ENCODE results near the gene TIMM17A.

The TIMM17A gene

DNA sequence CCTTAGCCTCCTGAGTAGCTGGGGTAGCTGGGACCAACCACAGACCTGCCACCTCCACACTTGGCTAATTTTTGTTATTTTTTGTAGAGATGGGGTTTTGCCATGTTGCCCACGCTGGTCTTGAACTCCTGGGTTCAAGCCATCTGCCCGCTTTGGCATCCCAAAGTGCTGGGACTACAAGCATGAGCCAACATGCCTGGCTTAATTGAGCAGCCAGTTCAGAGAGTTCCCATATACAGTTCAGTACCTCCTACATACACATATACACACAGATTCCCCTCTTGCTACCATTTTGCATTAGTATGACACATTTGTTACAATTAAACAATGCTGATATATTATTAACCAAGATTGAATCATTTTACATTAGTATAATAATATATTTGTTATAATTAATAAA, 30.1 kb downstream of the TIMM17A start:
- no peak overlapping the region for H3K4me3 ChIP-seq (replicated peaks; ENCODE audit: insufficient read depth, low read length)
- no peak overlapping the region for H3K27ac ChIP-seq (replicated peaks)
- TF ChIP-seq GABPA (IDR thresholded peaks at IDR 0.05; ENCODE audit: low read depth) (no peak), POLR2AphosphoS5 (IDR thresholded peaks at IDR 0.05; ENCODE audit: low read depth) (no peak), SPI1 (IDR thresholded peaks at IDR 0.05; ENCODE audit: borderline replicate concordance, low read depth) (no peak)
- TF ChIP-seq, protein P1, sequence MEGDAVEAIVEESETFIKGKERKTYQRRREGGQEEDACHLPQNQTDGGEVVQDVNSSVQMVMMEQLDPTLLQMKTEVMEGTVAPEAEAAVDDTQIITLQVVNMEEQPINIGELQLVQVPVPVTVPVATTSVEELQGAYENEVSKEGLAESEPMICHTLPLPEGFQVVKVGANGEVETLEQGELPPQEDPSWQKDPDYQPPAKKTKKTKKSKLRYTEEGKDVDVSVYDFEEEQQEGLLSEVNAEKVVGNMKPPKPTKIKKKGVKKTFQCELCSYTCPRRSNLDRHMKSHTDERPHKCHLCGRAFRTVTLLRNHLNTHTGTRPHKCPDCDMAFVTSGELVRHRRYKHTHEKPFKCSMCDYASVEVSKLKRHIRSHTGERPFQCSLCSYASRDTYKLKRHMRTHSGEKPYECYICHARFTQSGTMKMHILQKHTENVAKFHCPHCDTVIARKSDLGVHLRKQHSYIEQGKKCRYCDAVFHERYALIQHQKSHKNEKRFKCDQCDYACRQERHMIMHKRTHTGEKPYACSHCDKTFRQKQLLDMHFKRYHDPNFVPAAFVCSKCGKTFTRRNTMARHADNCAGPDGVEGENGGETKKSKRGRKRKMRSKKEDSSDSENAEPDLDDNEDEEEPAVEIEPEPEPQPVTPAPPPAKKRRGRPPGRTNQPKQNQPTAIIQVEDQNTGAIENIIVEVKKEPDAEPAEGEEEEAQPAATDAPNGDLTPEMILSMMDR (IDR thresholded peaks at IDR 0.05; ENCODE audit: insufficient read depth, low read length), result no peak
- TF ChIP-seq, protein P2, sequence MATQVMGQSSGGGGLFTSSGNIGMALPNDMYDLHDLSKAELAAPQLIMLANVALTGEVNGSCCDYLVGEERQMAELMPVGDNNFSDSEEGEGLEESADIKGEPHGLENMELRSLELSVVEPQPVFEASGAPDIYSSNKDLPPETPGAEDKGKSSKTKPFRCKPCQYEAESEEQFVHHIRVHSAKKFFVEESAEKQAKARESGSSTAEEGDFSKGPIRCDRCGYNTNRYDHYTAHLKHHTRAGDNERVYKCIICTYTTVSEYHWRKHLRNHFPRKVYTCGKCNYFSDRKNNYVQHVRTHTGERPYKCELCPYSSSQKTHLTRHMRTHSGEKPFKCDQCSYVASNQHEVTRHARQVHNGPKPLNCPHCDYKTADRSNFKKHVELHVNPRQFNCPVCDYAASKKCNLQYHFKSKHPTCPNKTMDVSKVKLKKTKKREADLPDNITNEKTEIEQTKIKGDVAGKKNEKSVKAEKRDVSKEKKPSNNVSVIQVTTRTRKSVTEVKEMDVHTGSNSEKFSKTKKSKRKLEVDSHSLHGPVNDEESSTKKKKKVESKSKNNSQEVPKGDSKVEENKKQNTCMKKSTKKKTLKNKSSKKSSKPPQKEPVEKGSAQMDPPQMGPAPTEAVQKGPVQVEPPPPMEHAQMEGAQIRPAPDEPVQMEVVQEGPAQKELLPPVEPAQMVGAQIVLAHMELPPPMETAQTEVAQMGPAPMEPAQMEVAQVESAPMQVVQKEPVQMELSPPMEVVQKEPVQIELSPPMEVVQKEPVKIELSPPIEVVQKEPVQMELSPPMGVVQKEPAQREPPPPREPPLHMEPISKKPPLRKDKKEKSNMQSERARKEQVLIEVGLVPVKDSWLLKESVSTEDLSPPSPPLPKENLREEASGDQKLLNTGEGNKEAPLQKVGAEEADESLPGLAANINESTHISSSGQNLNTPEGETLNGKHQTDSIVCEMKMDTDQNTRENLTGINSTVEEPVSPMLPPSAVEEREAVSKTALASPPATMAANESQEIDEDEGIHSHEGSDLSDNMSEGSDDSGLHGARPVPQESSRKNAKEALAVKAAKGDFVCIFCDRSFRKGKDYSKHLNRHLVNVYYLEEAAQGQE (IDR thresholded peaks at IDR 0.05; ENCODE audit: insufficient replicate concordance, low read depth), result no peak
- no peak for DNase-seq (ENCODE audit: low read depth in 1 of 2, low spot score in 1 of 2)
- H3K27me3 ChIP-seq (ENCODE audit: insufficient read depth, poor library complexity, severe bottlenecking), result no peaks in the 10 kb centered on the region

DNA sequence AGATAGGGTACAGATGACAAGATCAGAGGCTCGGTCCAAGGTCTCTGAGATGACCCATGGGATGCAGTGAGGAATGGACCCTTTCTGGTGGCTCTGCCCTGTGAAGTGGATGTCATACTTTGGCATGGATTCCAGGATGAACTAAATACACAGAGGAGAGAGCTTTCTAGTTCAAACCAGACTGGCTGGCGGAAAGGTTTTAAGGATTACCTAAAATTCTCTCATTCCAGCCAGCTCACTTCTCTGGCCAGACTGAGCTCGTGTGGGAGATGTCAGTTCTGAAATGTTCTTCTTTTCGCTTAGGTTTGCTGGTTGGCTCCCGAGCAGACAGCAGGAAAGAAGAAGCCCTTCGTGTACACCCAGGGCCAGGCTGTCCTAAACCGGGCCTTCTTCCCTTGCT, 33.3 kb downstream of the TIMM17A start:
- no peak for DNase-seq (ENCODE audit: low read depth in 1 of 2, low spot score in 1 of 2)
- TF ChIP-seq POLR2AphosphoS5 (IDR thresholded peaks at IDR 0.05; ENCODE audit: low read depth), result no peak

DNA sequence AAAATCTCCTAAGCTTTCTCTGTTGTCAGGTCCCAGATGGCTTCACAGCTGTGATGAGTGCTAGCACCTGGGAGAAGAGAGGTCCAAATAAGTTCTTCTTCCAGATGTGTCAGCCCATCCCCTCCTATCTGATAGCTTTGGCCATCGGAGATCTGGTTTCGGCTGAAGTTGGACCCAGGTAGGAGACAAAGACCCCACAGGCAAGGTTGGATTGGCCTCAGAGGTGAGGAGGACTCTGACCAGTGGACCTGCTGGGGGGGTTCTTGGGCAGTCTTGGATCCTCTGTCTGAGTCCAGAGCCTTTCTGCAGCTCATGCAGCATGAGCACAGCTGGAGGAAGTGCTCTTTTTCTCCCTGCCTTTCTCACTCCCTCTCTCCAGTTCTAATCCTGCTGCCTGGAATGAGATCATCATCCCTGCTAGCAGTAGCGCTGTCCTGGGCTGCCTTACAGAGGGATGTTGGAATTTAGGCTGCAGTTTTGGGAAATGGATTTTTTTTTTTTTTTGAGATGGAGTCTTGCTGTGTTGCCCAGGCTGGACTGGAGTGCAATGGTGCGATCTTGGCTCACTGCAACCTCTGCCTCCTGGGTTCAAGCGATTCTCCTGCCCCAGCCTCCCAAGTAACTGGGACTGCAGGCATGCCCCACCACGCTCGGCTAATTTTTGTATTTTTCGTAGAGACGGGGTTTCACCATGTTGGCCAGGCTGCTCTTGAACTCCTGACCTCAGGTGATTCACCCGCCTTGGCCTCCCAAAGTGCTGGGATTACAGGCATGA, 34.2 kb downstream of the TIMM17A start:
- no peaks in the 10 kb centered on the region for H3K27me3 ChIP-seq (ENCODE audit: insufficient read depth, poor library complexity, severe bottlenecking)
- no peak overlapping the region for H3K27ac ChIP-seq (replicated peaks)
- TF ChIP-seq, protein P2 (IDR thresholded peaks at IDR 0.05; ENCODE audit: insufficient replicate concordance, low read depth), result no peak
- TF ChIP-seq GABPA (IDR thresholded peaks at IDR 0.05; ENCODE audit: low read depth), result no peak
- TF ChIP-seq, protein P1 (IDR thresholded peaks at IDR 0.05; ENCODE audit: insufficient read depth, low read length), result no peak
- no peak for TF ChIP-seq POLR2AphosphoS5 (IDR thresholded peaks at IDR 0.05; ENCODE audit: low read depth)
- no peak for TF ChIP-seq SPI1 (IDR thresholded peaks at IDR 0.05; ENCODE audit: borderline replicate concordance, low read depth)
- H3K4me3 ChIP-seq (replicated peaks; ENCODE audit: insufficient read depth, low read length), result no peak overlapping the region
- no peak for DNase-seq (ENCODE audit: low read depth in 1 of 2, low spot score in 1 of 2)

More for the DNA sequence above, 33.3 kb downstream of the TIMM17A start:
- H3K4me3 ChIP-seq (replicated peaks; ENCODE audit: insufficient read depth, low read length), result no peak overlapping the region
- no peak overlapping the region for H3K27ac ChIP-seq (replicated peaks)
- H3K27me3 ChIP-seq (ENCODE audit: insufficient read depth, poor library complexity, severe bottlenecking), result no peaks in the 10 kb centered on the region

DNA sequence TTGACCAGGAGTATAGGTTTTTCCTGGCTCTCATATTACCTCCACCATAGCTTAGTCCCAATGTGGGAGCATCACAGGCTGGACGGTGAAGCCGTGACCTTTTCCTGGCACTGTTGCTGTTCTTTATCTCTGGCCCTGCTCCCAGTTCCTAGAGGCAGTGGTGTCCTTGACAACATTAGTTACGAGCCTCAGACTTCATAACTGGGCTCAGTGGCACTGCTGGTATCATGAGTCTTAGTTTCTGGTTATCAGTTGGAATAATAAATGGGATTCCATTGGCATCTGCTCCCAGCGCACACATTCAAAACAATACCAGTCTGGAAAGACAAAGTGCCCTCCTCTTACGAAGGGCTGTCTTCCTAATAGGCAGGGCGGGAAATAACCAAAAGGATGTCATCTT, 35.1 kb downstream of the TIMM17A start:
- no peak for DNase-seq (ENCODE audit: low read depth in 1 of 2, low spot score in 1 of 2)
- no peak for TF ChIP-seq SPI1 (IDR thresholded peaks at IDR 0.05; ENCODE audit: borderline replicate concordance, low read depth)
- TF ChIP-seq, protein P2 (IDR thresholded peaks at IDR 0.05; ENCODE audit: insufficient replicate concordance, low read depth), result no peak
- TF ChIP-seq, protein P1 (IDR thresholded peaks at IDR 0.05; ENCODE audit: insufficient read depth, low read length), result no peak
- no peak for TF ChIP-seq GABPA (IDR thresholded peaks at IDR 0.05; ENCODE audit: low read depth)
- no peak for TF ChIP-seq POLR2AphosphoS5 (IDR thresholded peaks at IDR 0.05; ENCODE audit: low read depth)
- H3K27ac ChIP-seq (replicated peaks), result no peak overlapping the region
- H3K27me3 ChIP-seq (ENCODE audit: insufficient read depth, poor library complexity, severe bottlenecking), result no peaks in the 10 kb centered on the region
- H3K4me3 ChIP-seq (replicated peaks; ENCODE audit: insufficient read depth, low read length), result no peak overlapping the region

Data from HL-60 (cell line).